ENCODE data around the gene METTL27.

DNA sequence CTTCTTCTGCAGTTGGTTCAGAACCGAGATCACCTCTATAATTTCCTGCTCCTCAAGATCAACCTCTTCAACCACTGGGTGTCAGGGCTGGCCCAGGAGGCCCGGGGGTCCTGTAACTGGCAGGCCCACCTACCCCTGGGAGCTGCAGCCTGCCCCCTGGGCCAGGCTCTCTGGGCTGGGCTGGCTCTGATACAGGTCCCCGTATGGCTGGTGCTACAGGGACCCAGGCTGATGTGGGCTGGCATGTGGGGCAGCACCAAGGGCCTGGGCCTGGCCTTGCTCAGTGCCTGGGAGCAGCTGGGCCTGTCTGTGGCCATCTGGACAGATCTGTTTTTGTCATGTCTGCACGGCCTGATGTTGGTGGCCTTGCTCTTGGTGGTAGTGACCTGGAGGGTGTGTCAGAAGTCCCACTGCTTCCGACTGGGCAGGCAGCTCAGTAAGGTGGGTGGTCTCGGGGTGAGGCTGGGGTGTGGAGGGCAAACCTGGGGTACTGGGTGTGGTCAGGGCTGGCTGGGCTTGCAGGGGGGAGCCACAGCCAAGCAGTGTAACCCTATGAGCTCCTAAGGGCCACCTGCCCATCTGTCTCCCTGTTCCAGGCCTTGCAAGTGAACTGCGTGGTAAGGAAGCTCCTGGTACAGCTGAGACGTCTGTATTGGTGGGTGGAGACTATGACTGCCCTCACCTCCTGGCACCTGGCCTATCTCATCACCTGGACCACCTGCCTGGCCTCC is 22.8 kb upstream of the METTL27 start:
- no peak for TF ChIP-seq TAF1 (IDR thresholded peaks at IDR 0.05; ENCODE audit: low read depth)
- TF ChIP-seq, protein P1, sequence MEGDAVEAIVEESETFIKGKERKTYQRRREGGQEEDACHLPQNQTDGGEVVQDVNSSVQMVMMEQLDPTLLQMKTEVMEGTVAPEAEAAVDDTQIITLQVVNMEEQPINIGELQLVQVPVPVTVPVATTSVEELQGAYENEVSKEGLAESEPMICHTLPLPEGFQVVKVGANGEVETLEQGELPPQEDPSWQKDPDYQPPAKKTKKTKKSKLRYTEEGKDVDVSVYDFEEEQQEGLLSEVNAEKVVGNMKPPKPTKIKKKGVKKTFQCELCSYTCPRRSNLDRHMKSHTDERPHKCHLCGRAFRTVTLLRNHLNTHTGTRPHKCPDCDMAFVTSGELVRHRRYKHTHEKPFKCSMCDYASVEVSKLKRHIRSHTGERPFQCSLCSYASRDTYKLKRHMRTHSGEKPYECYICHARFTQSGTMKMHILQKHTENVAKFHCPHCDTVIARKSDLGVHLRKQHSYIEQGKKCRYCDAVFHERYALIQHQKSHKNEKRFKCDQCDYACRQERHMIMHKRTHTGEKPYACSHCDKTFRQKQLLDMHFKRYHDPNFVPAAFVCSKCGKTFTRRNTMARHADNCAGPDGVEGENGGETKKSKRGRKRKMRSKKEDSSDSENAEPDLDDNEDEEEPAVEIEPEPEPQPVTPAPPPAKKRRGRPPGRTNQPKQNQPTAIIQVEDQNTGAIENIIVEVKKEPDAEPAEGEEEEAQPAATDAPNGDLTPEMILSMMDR (IDR thresholded peaks at IDR 0.05; ENCODE audit: poor library complexity, severe bottlenecking), result no peak
- no peak for TF ChIP-seq EP300 (conservative IDR thresholded peaks at IDR 0.05; ENCODE audit: poor library complexity, severe bottlenecking)
- no peak for TF ChIP-seq EZH2 (IDR thresholded peaks at IDR 0.05; ENCODE audit: borderline replicate concordance, insufficient read depth, low read length, poor library complexity, severe bottlenecking)
- no peak for TF ChIP-seq RAD21 (conservative IDR thresholded peaks at IDR 0.05)
- no peak for TF ChIP-seq POLR2AphosphoS5 (IDR thresholded peaks at IDR 0.05)
- TF ChIP-seq MXI1 (conservative IDR thresholded peaks at IDR 0.05; ENCODE audit: poor library complexity, severe bottlenecking), result no peak
- TF ChIP-seq SMC3 (conservative IDR thresholded peaks at IDR 0.05; ENCODE audit: poor library complexity), result no peak
- TF ChIP-seq, protein P2, sequence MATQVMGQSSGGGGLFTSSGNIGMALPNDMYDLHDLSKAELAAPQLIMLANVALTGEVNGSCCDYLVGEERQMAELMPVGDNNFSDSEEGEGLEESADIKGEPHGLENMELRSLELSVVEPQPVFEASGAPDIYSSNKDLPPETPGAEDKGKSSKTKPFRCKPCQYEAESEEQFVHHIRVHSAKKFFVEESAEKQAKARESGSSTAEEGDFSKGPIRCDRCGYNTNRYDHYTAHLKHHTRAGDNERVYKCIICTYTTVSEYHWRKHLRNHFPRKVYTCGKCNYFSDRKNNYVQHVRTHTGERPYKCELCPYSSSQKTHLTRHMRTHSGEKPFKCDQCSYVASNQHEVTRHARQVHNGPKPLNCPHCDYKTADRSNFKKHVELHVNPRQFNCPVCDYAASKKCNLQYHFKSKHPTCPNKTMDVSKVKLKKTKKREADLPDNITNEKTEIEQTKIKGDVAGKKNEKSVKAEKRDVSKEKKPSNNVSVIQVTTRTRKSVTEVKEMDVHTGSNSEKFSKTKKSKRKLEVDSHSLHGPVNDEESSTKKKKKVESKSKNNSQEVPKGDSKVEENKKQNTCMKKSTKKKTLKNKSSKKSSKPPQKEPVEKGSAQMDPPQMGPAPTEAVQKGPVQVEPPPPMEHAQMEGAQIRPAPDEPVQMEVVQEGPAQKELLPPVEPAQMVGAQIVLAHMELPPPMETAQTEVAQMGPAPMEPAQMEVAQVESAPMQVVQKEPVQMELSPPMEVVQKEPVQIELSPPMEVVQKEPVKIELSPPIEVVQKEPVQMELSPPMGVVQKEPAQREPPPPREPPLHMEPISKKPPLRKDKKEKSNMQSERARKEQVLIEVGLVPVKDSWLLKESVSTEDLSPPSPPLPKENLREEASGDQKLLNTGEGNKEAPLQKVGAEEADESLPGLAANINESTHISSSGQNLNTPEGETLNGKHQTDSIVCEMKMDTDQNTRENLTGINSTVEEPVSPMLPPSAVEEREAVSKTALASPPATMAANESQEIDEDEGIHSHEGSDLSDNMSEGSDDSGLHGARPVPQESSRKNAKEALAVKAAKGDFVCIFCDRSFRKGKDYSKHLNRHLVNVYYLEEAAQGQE (IDR thresholded peaks at IDR 0.05; ENCODE audit: borderline replicate concordance), result no peak

Measured in neural cell (in vitro differentiated cells).